NOMO-1 treated with DMSO at 0.1 percent for 48 hours (cell line): ENCODE measurements around the gene TUBB4A.

Source experiments
- DNase-seq: peaks from one replicate; lab custom pipeline; 2025; ENCODE audit not compliant: unreplicated experiment; lab: John Stamatoyannopoulos, UW

TUBB4A gene

GRCh38 chr19:6498294-6499036 is 3.6 kb downstream of the TUBB4A start:
- peak; percentile 86 for DNase-seq

GRCh38 chr19:6495947-6496346 is 6.2 kb downstream of the TUBB4A start:
- DNase-seq, result no peak

- DNase-seq, result no peak
Measured at GRCh38 chr19:6494438-6495036, 7.6 kb downstream of the TUBB4A start.

GRCh38 chr19:6491802-6492592 is 10.1 kb downstream of the TUBB4A start:
- no peak for DNase-seq

- no peak for DNase-seq
Measured at GRCh38 chr19:6490134-6490533, 12.0 kb downstream of the TUBB4A start.

- DNase-seq, result peak; percentile 31
Measured at GRCh38 chr19:6489278-6490061, 12.6 kb downstream of the TUBB4A start.

GRCh38 chr19:6484831-6485230 is 17.3 kb downstream of the TUBB4A start:
- DNase-seq, result no peak

- DNase-seq, result no peak
Measured at GRCh38 chr19:6484230-6484629, 17.9 kb downstream of the TUBB4A start.

- DNase-seq, result no peak
Measured at GRCh38 chr19:6483235-6483634, 18.9 kb downstream of the TUBB4A start.

GRCh38 chr19:6482343-6482686 is 19.8 kb downstream of the TUBB4A start:
- no peak for DNase-seq

- peak; percentile 60 for DNase-seq
Measured at GRCh38 chr19:6481541-6482342, 20.4 kb downstream of the TUBB4A start, which contains the start of gene DENND1C. Gene DENND1C, minus strand, starts transcription at chr19:6481787. Its CDS starts 92 bp downstream, at chr19:6481695.

GRCh38 chr19:6480848-6481415 is 21.2 kb downstream of the TUBB4A start:
- DNase-seq, result no peak

- DNase-seq, result no peak
Measured at GRCh38 chr19:6479836-6480398, 22.2 kb downstream of the TUBB4A start.

- DNase-seq, result no peak
Measured at GRCh38 chr19:6478815-6479214, 23.3 kb downstream of the TUBB4A start.

GRCh38 chr19:6476896-6477431 is 25.1 kb downstream of the TUBB4A start:
- no peak for DNase-seq

- DNase-seq, result no peak
Measured at GRCh38 chr19:6476155-6476895, 25.8 kb downstream of the TUBB4A start.

GRCh38 chr19:6475321-6476108 is 26.6 kb downstream of the TUBB4A start:
- DNase-seq, result no peak

- DNase-seq, result no peak
Measured at GRCh38 chr19:6473647-6474046, 28.5 kb downstream of the TUBB4A start.
